Fibroblast of skin of right quadriceps (primary cell): ENCODE results near the gene CCDC102A.
A peak's percentile ranks its signal among the peaks of the same experiment; 100 is the strongest.
"Not testable (repeated sequence)": the region's sequence is repeated elsewhere in the genome, so short reads cannot be mapped to it uniquely, and the experiment has no call there.

Experiments
- DNase-seq: peaks from one replicate; pipeline ENCODE4 v3.0.0-alpha.2; 2013

Gene CCDC102A

DNA sequence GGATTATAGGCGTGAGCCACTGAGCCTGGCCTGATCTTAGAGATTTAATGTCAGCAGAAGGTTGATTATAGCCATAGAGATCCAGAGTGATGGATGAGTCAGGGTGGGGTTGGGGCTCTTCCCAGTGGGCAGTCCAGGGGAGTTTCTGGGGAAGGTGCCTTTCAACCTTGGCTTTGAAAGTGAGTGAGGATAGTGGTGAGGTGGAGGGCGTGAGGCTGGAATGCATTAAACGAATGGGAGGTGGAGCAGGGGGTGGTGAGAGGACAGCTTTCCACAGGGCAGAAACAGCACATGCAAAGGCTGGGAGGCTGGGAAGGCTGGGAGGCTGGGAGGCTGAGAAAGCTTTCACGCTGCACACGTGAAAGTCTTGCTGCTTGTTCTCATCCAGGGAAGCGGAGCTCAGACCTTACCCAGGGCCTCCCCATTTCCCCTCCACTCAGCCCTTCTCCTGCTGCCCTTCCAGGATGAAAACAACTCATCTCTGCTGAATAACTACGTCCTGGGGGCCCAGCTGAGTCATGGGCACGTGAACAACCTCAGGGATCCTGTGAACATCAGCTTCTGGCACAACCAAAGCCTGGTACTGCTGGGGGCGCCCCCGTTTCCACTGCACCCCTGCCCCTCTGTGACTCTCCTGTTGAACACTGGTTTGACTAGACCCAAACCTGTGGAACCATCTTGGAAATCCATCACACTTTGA, 28.4 kb upstream of the CCDC102A start:
- peak; percentile 51 for DNase-seq

- DNase-seq: no peak
These were observed 27.4 kb upstream of the CCDC102A start for GRCh38 chr16:57563761-57564160.

GRCh38 chr16:57563487-57563750, 27.0 kb upstream of the CCDC102A start:
- DNase-seq: no peak

- DNase-seq: no peak
These were observed 26.5 kb upstream of the CCDC102A start for GRCh38 chr16:57562669-57563486.

DNA sequence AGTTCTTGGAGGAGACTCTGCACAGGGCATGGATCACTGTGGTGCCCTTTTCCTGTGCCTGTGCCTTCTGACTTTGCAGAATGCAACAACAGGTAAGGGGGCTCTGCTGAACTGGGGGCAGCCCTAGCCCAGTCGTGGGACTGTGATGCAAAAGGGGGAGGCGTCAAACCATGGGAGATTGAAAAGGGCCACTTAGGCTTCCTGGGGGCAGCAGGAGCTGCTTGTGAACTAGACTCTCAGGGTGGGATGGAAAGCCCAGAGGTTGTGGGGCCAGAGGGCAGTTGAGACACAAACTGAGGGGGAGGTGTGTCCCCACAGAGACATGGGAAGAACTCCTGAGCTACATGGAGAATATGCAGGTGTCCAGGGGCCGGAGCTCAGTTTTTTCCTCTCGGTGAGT, 25.7 kb upstream of the CCDC102A start:
- DNase-seq: no peak

DNA sequence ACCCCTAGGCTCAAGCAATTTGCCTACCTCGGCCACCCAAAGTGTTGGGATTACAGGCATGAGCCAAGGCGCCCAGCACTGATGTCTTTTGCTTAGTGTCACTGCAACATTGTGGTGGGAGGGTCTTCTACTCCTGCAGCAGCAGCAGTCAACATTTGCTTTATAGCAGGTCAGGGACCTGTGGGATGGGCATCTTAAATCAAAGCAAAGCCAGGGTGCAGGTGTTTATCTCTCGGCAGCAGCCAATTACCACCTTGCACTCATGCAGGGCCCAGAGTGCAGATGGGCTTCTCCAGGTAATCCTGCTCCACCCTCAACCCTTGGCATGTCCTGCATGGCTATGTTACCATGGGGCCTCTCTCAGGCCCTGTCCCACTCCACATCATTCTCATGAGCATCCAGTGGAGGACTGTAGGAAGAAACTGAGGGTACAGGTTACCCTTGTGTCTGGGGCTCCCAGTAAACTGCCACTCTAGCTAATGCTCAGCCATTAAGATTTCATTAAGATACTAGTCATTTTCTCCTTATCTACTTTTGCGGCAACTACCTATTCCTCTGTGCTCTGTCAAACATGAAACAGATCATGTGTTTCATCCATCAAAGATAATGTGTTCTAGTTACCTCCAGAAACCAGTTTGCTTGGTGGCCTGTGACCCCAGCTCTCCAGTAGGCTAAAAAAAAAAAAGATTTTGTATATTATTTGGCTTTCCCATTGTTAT, 22.9 kb upstream of the CCDC102A start:
- DNase-seq: no peak

DNA sequence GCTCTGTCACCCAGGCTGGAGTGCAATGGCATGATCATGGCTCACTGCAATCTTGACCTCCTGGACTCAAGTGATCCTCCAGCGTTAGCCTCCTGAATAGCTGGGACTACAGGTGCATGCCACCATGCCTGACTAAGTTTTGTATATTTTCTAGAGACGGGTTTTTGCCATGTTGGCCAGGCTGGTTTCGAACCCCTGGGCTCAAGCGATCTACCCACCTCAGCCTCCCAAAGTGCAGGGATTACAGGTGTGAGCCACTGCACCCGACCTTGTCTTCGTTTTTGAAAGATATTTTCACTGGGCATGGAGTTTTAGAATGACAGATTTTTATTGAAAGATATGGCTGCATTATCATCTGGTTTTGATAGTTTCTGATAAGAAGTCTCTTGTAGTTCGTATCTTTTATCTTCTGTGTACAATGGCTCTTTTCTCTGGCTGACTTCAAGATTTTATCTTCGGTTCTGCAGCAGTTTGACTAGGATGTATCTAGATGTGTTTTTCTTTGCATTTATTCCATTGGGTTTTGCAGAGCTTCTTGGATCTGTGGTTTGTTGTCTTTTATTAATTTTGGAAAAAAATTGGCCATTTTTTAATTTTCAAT, 20.7 kb upstream of the CCDC102A start:
- no peak for DNase-seq

GRCh38 chr16:57555831-57556230, 19.5 kb upstream of the CCDC102A start:
- no peak for DNase-seq

GRCh38 chr16:57551057-57551456, 14.7 kb upstream of the CCDC102A start:
- DNase-seq: no peak

DNA sequence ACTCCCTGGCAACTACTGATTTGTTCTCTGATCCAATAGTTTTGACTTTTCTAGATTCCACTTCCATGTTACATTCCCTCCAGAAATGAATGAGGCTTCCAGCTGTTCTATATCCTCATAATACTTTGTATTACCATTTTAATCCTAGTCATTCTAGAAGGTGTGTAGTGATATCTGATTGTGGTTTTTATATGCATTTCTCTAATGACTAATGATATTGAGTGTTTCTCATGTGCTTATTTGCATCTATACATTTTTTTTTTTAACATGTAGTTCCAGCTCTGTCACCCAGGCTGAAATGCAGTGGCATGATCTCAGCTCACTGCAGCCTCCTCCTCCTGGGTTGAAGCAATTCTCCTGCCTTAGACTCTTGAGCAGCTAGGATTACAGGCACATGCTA, 13.4 kb upstream of the CCDC102A start:
- DNase-seq: no peak

- DNase-seq: no peak
These were observed 12.0 kb upstream of the CCDC102A start for GRCh38 chr16:57548408-57548807.

GRCh38 chr16:57547524-57547923, 11.2 kb upstream of the CCDC102A start:
- DNase-seq: not testable (repeated sequence)

- peak; percentile 20 for DNase-seq
These were observed 7.8 kb upstream of the CCDC102A start for GRCh38 chr16:57544124-57544653.

DNA sequence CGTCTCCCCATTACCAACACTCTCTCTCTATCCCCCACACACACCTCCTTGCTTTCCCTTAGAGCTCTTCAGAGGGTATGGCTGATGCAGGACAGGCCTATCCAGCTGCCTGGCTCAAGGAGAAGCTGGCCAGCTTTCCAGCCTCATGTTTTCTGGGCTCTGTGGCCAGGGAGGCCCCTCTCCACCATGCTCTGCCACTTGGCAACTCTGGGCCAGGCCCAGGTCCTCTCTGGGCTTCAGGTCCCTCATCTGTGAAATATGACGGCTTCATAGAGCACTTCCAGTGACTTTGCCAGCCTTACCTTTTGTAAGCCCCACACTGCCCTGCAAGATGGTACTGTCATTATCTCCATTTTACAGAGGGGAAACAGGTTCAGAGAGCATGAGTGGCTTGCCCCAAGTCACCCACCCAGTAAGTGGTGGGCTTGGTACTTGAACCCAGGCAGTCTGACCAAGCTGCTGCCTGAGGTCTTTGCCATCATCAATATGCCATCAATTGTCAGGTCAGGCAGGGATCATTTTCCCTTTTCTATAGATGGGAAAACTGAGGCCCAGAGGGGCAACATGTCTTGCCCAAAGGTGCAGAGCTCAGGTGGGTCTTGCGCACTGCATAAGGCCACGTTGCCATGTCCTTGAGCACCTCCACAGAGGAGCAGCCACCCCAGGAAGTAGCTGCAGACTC, 5.5 kb upstream of the CCDC102A start:
- DNase-seq: no peak

DNA sequence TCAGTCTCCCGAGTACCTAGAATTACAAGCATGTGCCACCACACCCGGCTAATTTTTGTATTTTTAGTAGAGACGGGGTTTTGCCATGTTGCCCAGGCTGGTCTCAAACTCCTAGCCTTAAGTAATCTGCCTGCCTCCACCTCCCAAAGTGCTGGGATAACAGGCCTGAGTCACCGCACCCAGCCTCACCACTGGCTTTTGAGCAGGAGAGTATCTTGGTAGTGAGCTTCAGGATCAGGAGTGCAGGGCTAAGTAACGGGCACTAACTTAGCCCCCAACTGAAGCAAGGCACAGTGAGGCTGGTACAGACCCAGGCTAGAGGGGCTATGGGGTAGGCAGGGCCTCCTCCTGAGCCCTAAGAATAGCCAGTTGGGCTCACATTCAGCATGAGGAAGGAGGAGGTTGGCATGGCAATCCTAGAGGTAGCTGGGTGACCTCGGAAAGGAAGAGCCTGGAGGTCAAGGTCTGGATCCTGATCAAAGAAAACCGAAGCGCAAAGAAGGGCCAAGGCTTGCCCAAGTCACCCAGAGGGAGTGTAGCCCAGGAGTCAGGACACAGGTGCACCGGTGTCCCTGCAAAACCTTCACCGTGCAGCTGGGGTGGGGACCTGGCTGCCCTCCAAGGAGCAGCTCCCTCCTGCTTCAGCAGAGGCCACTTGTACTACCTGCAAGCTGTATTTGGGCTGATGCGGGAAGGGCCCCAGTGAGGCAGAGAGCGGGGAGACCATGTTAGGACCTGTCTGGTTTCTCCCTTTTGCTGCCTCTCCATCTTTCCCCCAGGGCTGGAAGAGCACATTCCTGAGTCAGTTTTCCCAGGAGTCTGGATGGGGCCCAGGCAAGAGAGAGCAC, 4.8 kb upstream of the CCDC102A start:
- no peak for DNase-seq

DNA sequence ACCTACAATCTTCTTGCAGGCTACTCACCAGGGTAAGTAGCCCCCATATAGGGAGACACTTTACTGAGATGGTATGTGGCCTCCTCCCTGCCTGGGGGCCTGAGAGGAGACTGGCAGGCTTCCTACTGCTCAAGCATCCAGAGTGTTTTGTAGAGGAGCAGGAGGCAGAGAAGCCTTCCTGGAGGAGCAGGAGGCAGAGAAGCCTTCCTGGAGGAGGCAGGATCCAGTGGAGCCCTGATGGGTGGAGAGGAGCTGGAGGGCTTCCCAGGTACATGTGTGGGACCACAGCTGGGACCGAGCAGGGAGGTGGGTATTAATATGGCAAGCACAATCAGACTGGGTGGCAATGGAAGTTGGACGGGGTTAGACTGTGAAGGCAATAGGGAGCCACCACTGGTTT, 4.0 kb upstream of the CCDC102A start:
- DNase-seq: no peak

DNA sequence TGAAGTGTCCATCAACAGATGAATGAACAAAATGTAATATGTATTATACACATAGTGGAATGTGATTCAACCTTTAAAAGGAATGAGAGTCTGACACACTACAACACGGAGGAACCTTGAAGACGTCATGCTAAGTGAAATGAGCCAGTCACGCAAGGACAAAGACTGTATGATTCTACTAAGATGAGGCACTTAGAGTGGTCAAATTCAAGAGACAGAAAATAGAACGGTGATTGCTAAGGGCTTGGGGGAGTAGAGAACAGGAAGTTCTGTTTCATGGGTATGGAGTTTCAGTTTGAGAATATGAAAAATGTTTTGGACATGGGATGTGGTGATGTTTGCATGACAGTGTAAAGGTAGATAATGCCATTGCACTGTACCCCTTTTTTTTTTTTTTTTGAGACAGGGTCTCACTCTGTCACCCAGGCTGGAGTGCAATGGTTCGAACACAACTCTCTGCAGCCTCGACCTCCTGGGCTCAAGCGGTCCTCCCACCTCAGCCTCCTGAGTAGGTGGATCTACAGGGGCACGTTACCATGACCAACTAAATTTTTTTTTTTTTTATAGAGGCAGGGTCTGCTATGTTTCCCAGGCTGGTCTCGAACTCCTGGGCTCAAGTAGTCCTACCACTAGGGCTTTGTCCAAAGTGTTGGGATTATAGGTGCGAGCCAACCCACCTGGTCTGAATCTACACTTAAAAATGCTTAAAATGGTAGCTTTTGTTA, 2.9 kb upstream of the CCDC102A start:
- no peak for DNase-seq

GRCh38 chr16:57538235-57538721, 1.9 kb upstream of the CCDC102A start:
- DNase-seq: no peak

DNA sequence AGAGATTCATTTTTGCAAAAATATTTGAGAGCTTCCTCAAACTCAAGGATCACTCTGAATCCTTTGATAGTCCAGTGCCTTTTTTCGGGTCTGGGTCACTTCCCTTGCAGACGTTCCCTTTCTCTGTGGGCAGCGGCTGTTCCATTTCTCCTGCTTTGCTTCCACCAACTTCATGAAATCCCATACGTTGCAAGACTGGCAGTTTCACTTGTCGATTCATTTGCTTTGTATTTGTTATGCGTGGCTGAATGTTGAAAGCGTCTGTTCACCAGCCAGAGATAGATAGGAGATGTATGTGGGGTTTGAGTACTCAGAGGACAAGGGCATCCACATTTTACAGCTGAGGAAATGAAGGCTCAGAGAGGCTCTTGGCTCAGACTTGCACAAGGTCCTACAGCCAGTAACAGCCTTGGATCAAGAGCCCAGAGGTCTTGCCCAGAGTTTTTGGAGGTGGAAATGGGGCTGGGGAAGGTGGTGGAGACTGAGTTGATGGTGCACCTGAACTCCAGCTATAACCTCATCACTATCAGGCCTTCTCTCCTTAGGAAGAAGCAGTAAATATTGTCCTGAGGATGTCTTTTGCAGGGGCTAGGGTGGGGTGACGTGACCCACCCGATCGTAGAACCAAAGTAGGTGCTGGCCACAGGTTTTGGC, 1.3 kb upstream of the CCDC102A start:
- DNase-seq: no peak

GRCh38 chr16:57537194-57537505, 779 bp upstream of the CCDC102A start:
- DNase-seq: peak; percentile 44
